ENCODE measurements around the gene HOXA3. TPM values are rescaled to one million over a fixed set of nuclear protein-coding genes. Genes with fewer than 3 reads are reported as not detected.
A peak's percentile ranks its signal among the peaks of the same experiment; 100 is the strongest.

Gene HOXA3
- total RNA-seq, 2 donors from 2014 or later = not detected

DNA sequence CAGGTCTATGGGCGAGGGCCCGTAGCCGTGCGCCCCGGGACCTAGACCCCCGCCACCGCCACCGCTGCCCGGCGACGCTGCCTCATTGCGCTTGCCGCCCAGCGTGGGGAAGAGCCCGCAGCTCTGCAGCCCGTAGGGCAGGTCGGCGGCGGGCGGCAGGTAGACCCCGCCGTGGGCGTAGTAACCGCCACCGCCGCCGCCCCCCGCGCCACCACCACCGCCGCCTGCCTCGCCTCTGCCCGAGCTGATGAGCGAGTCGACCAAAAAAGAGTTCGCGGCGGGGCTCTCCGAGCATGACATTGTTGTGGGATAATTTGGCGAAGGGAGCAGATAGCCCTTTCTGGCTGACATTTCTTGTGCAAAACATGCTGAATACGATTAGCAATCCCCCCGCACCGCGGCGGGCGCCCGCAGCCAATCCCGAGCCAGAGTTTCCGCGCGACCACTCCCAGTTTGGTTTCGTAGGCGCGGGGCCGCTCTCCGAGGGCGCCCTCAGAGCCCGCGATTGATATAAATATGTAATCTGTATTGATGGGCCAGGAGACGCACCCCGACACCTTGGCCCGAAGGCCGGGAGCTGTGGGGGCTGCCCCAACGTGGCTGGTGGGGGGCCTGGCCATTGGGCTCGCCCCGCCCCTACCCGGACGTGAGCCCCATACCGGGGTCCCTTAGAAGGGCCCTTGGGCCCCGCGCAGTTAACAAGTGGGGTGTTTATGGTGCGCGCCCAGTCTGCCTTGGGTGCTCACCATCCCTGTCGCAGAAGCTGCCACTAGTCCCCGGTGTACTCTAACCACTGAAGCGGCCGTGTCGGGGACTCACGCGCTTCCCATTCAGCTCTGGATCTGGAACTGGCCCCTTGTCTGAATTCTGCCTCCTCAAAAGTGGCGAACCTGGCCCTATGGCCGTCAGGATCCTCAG is 21.8 kb upstream of the HOXA3 start, which contains the start of gene HOXA10:
HOXA10 (minus strand) TSS at position 365 of the 918 bp plus-strand sequence; CDS start at position 351, 14 bp downstream.
- Mint-ChIP-seq H3K4me3 (no peak within 1 kb of the TSS), H3K36me3 (ENCODE audit: low read depth) (no peaks in the 10 kb centered on the region), H3K27me3 (ENCODE audit: insufficient read depth) (peaks cover 97% of the 10 kb centered on the region), H3K9me3 (peaks cover 1% of the 10 kb centered on the region), H3K27ac (no peak within 1 kb of the TSS), H3K4me1 (peaks cover 3% of the 10 kb centered on the region)
- DNase-seq = peak; percentile 73
- H3K4me1 ChIP-seq (ENCODE audit: control insufficient read depth, insufficient read depth, low read length) = no peaks in the 10 kb centered on the region
- H3K27ac ChIP-seq (ENCODE audit: low read depth, low read length) = no peak within 1 kb of the TSS
- peaks cover 11% of the 10 kb centered on the region for H3K9me3 ChIP-seq (ENCODE audit: control insufficient read depth, low read length)
- H3K9ac ChIP-seq (ENCODE audit: extremely low read depth, low read length, poor library complexity, severe bottlenecking) = no peak within 1 kb of the TSS
- no peaks in the 10 kb centered on the region for H3K36me3 ChIP-seq (ENCODE audit: control insufficient read depth, insufficient read depth, low read length)
- TF ChIP-seq, protein P1, sequence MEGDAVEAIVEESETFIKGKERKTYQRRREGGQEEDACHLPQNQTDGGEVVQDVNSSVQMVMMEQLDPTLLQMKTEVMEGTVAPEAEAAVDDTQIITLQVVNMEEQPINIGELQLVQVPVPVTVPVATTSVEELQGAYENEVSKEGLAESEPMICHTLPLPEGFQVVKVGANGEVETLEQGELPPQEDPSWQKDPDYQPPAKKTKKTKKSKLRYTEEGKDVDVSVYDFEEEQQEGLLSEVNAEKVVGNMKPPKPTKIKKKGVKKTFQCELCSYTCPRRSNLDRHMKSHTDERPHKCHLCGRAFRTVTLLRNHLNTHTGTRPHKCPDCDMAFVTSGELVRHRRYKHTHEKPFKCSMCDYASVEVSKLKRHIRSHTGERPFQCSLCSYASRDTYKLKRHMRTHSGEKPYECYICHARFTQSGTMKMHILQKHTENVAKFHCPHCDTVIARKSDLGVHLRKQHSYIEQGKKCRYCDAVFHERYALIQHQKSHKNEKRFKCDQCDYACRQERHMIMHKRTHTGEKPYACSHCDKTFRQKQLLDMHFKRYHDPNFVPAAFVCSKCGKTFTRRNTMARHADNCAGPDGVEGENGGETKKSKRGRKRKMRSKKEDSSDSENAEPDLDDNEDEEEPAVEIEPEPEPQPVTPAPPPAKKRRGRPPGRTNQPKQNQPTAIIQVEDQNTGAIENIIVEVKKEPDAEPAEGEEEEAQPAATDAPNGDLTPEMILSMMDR (conservative IDR thresholded peaks at IDR 0.05) = no peak
- H3K27me3 ChIP-seq (ENCODE audit: control insufficient read depth, insufficient read depth, low read length, poor library complexity, severe bottlenecking) = peaks cover 100% of the 10 kb centered on the region
- no peak within 1 kb of the TSS for H3K4me3 ChIP-seq (ENCODE audit: low read length)
- 8 to 10% methylated on average over 33 to 82 of the region's 82 CpGs for WGBS, 2 experiments (ENCODE audit: insufficient coverage in 1 of 2, insufficient read length in 1 of 2)

DNA sequence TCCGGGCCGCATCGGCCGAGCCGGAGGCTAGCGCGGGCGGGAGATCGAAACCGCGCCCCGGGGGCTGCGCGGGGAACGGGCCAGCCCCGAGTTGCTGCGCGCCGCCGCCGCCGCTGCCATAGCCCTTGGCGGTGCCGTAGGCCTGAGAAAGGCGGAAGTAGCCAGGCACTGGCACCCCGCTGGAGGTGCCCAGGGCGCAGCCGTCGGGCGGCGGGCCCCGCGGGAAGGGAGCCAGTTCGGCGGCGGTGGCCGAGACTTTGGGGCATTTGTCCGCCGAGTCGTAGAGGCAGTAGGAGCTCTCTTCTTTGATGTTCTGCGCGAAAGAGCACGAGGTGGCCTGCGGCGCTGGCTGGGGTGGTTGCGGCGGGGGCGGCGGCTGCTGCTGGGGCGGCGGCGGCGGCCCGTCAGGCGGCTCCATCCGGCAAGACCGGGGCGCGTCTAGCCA is 21.1 kb upstream of the HOXA3 start:
- Mint-ChIP-seq H3K4me1 (no peaks in the 10 kb centered on the region), H3K27me3 (ENCODE audit: insufficient read depth) (peaks cover 97% of the 10 kb centered on the region), H3K36me3 (ENCODE audit: low read depth) (no peaks in the 10 kb centered on the region), H3K9me3 (peaks cover 1% of the 10 kb centered on the region), H3K27ac (no peak overlapping the region), H3K4me3 (no peak overlapping the region)
- Histone ChIP-seq H3K4me3 (ENCODE audit: low read length) (no peak overlapping the region), H3K36me3 (ENCODE audit: control insufficient read depth, insufficient read depth, low read length) (no peaks in the 10 kb centered on the region), H3K27ac (ENCODE audit: low read depth, low read length) (no peak overlapping the region), H3K4me1 (ENCODE audit: control insufficient read depth, insufficient read depth, low read length) (no peaks in the 10 kb centered on the region), H3K9me3 (ENCODE audit: control insufficient read depth, low read length) (peaks cover 11% of the 10 kb centered on the region), H3K9ac (ENCODE audit: extremely low read depth, low read length, poor library complexity, severe bottlenecking) (no peak overlapping the region), H3K27me3 (ENCODE audit: control insufficient read depth, insufficient read depth, low read length, poor library complexity, severe bottlenecking) (peaks cover 100% of the 10 kb centered on the region)
- 2 to 3% methylated on average over 7 to 59 of the region's 59 CpGs for WGBS, 2 experiments (ENCODE audit: insufficient coverage in 1 of 2, insufficient read length in 1 of 2)
- peak; percentile 68 for DNase-seq
- TF ChIP-seq, protein P1 (conservative IDR thresholded peaks at IDR 0.05) = no peak

DNA sequence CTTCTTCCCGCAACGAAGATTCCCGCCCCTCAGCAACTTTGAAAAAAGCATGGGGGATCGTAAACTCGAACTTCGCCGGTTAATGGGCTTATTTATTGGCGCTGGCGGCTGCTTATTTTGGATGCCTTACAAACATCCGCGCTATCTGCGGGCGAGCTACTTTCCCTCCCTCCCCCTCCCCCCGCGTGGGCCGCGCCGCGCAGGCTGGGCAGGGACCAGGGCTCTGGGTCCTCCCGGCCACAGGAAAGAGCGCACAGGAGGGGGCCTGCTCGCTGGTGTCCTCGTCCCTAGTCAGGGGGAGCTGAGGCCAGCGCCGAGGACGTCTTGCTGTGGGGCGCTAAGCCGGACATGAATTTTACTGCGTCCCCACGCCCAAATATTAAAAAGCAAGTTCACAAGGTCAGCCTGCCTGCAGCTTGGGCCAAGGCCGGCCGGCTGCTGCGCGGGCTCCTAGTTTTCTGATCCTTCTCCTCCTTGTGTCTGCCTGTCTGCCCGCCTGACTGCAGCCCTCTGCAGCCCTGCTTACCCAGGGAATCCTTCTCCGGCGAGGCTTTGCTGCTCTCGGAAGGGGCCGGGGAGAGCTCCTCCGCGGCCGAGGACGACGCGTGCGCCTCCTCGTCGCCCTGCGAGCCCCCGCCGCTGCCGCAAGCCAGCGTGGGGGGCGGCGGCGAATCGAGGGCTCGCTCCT is 20.6 kb upstream of the HOXA3 start:
- H3K4me3 Mint-ChIP-seq = no peak overlapping the region
- no peak overlapping the region for H3K4me3 ChIP-seq (ENCODE audit: low read length)
- H3K36me3 Mint-ChIP-seq (ENCODE audit: low read depth) = no peaks in the 10 kb centered on the region
- DNase-seq = peak; percentile 72
- no peak overlapping the region for H3K27ac Mint-ChIP-seq
- H3K9ac ChIP-seq (ENCODE audit: extremely low read depth, low read length, poor library complexity, severe bottlenecking) = no peak overlapping the region
- H3K9me3 ChIP-seq (ENCODE audit: control insufficient read depth, low read length) = peaks cover 11% of the 10 kb centered on the region
- H3K27ac ChIP-seq (ENCODE audit: low read depth, low read length) = no peak overlapping the region
- H3K4me1 ChIP-seq (ENCODE audit: control insufficient read depth, insufficient read depth, low read length) = no peaks in the 10 kb centered on the region
- H3K9me3 Mint-ChIP-seq = peaks cover 1% of the 10 kb centered on the region
- peaks cover 100% of the 10 kb centered on the region for H3K27me3 ChIP-seq (ENCODE audit: control insufficient read depth, insufficient read depth, low read length, poor library complexity, severe bottlenecking)
- peaks cover 97% of the 10 kb centered on the region for H3K27me3 Mint-ChIP-seq (ENCODE audit: insufficient read depth)
- WGBS, 2 experiments (ENCODE audit: insufficient coverage in 1 of 2, insufficient read length in 1 of 2) = 1 to 2% methylated on average over 24 to 58 of the region's 58 CpGs
- H3K36me3 ChIP-seq (ENCODE audit: control insufficient read depth, insufficient read depth, low read length) = no peaks in the 10 kb centered on the region
- TF ChIP-seq, protein P1 (conservative IDR thresholded peaks at IDR 0.05) = no peak
- no peaks in the 10 kb centered on the region for H3K4me1 Mint-ChIP-seq
